Measurements from ENCODE around the gene AKT2.

AKT2 gene

DNA sequence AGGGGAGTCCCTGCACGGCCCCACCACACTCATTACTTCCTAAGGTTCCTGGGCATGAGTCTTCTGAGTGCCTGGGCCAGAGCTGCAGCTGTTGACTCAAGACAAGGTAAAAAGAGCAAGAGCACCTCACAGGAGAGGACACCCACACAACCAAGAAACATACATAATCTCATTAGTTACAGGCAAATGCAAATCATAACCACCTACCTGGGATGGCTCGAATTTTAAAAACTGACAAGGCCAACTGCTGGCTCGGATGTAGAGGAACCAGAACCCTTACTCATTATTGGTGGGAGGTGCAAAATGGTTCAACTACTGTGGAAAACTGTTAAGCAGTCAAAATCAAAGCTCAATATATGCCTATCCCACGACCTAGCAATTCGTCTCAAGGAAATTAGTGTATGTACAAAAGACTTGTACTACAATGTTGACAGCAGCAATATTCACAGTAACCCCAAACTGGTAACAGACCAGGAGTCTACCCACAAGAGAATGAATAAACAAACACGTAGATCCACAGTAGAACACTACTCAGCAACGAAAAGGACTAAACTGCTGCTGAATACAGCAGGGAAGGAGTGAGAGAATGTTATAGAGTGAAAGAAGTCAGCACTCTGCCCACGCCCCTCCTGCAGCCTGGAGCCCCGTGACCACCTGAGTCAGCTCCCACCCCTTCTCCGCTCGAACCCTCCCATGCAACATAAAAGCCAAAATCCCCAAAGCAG, 15.8 kb downstream of the AKT2 start:
- no peak for TF ChIP-seq TAF1 (IDR thresholded peaks at IDR 0.05; ENCODE audit: borderline replicate concordance, low read depth, low read length)
- TF ChIP-seq POLR2A (IDR thresholded peaks at IDR 0.05; ENCODE audit: low read depth, low read length), result no peak
- TF ChIP-seq POLR2AphosphoS5 (IDR thresholded peaks at IDR 0.05; ENCODE audit: low read depth, low read length), result no peak
- DNase-seq (ENCODE audit: insufficient read length), result no peak
- FAIRE-seq, result no peak

DNA sequence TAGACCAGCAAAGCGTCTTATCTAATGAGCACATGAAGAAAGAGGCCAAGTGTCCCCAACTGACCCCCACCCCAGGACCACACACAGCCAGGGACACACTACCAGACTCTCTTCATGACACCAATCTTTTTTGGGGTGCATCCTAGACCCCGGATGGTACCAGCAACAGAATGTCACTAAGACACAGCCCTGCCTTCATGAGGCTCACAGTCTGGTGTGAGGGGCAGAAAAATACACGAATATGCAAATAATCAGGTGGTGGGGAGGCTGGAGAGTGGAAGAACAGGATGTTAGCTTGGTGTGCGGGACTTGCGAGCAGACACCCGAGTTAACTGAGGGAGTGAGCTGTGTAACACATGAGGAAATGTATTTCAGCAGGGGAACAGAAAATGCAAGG, 17.5 kb downstream of the AKT2 start:
- no peak for FAIRE-seq
- DNase-seq (ENCODE audit: insufficient read length), result no peak
- TF ChIP-seq TAF1 (IDR thresholded peaks at IDR 0.05; ENCODE audit: borderline replicate concordance, low read depth, low read length), result no peak
- TF ChIP-seq POLR2AphosphoS5 (IDR thresholded peaks at IDR 0.05; ENCODE audit: low read depth, low read length), result no peak
- TF ChIP-seq POLR2A (IDR thresholded peaks at IDR 0.05; ENCODE audit: low read depth, low read length), result no peak

DNA sequence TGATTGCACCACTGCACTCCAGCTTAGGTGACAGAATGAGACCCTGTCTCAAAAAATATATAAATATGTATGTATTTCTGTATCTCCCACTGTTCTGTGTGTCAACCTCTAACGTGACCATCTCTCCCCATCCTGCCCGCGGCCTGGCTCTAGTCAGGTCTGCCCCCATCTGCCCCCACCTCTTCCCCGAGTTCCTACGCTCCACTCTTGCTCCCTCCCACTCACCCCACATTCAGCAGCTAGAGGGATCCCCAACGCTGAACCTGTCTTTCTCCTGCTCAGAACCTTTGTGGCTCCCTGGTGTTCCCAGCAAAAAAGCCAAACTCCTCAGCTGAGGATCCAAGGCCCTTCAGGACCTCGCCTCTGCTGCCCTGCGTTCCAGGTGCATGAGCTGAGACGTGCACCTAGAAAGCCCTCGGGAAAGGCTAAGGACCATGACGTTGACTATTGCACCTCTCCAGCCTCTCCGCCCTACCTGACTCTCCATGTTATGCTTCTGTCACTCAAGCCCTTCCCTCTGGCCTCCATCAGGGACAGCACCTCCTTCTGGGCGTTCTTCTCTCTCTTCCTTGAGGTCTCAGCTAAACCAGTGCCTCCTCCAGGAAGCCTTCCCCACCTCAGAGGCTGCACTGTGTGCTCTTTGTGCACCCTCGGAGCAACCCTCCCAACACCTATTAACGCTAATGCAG, 18.1 kb downstream of the AKT2 start:
- no peak for TF ChIP-seq TAF1 (IDR thresholded peaks at IDR 0.05; ENCODE audit: borderline replicate concordance, low read depth, low read length)
- no peak for TF ChIP-seq POLR2AphosphoS5 (IDR thresholded peaks at IDR 0.05; ENCODE audit: low read depth, low read length)
- no peak for TF ChIP-seq POLR2A (IDR thresholded peaks at IDR 0.05; ENCODE audit: low read depth, low read length)
- DNase-seq (ENCODE audit: insufficient read length) (no peak), FAIRE-seq (no peak)

DNA sequence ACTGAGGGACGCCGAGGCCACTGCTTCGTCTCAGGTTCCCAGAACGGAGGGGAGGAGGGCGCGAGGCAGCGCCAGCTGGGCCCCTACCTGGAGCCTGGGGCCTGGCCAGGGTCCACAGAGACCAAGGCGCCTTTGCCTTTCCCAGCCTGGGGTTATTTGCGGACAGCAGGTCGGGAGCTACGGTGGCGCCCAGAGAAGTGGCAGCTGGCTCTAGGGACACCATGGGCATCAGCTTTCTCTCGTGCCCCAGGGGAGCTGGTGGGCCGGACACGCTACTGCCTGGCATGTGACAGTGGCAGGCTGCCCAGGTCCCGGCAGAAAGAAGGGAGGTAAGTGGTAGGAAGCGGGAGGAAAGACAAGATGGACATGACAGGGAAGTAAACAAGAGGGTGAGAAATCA, 19.0 kb downstream of the AKT2 start:
- no peak for DNase-seq (ENCODE audit: insufficient read length)
- TF ChIP-seq POLR2A (IDR thresholded peaks at IDR 0.05; ENCODE audit: low read depth, low read length), result no peak
- TF ChIP-seq POLR2AphosphoS5 (IDR thresholded peaks at IDR 0.05; ENCODE audit: low read depth, low read length), result no peak
- no peak for TF ChIP-seq TAF1 (IDR thresholded peaks at IDR 0.05; ENCODE audit: borderline replicate concordance, low read depth, low read length)

DNA sequence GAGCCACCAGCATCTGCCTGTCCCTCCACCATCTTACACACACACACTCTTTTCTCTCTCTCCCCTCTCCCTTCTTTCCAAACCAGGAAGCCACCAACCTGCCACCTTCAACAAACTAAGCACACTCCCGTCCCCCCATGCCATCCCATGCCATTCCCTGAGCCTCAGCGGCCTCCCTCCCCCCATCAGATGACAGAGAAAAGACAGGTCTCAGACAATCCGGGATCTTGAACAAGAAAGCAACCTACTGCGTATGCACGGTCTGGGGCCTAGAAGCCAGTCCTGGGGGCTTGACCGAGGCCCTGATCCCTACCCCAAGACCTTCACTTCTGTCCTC, 19.4 kb downstream of the AKT2 start:
- no peak for FAIRE-seq
- no peak for DNase-seq (ENCODE audit: insufficient read length)
- no peak for TF ChIP-seq POLR2AphosphoS5 (IDR thresholded peaks at IDR 0.05; ENCODE audit: low read depth, low read length)
- TF ChIP-seq TAF1 (IDR thresholded peaks at IDR 0.05; ENCODE audit: borderline replicate concordance, low read depth, low read length), result no peak
- no peak for TF ChIP-seq POLR2A (IDR thresholded peaks at IDR 0.05; ENCODE audit: low read depth, low read length)

More for the DNA sequence above, 19.0 kb downstream of the AKT2 start:
- no peak for FAIRE-seq

DNA sequence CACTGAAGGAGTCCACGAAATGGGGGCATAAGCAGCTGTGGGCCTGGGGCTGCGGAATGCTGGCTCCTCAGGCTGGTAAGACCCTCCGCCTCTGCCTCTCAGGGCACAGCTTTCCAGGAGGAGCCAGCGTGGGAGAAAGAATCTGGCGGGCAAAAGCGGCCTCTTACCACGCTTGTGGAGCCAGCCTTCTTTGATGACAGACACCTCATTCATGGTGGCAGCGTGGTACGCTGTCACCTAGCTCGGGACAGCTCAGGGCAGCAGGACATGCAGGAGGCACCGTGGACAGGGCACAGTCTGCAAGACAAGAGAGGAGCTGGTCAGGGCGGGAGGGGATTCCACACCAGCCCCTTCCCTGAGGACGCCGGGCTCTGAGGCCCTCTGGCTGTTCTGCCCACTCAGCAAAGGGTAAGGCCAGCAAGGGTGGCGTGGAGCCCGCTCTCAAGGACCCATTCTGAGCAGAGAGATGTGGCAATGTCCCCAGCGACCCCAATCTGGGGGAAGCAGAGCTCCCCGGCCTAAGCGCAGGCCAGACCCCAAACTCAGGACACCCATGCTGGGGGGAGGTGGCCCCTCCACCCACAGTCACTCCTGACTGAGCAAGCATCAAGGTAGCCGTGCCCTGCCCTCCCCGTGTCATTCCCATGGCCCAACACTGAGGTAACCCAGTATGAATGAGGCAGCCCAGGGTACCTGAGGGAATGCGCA, 19.9 kb downstream of the AKT2 start:
- FAIRE-seq (no peak), DNase-seq (ENCODE audit: insufficient read length) (no peak)
- no peak for TF ChIP-seq POLR2A (IDR thresholded peaks at IDR 0.05; ENCODE audit: low read depth, low read length)
- no peak for TF ChIP-seq TAF1 (IDR thresholded peaks at IDR 0.05; ENCODE audit: borderline replicate concordance, low read depth, low read length)
- TF ChIP-seq POLR2AphosphoS5 (IDR thresholded peaks at IDR 0.05; ENCODE audit: low read depth, low read length), result no peak

DNA sequence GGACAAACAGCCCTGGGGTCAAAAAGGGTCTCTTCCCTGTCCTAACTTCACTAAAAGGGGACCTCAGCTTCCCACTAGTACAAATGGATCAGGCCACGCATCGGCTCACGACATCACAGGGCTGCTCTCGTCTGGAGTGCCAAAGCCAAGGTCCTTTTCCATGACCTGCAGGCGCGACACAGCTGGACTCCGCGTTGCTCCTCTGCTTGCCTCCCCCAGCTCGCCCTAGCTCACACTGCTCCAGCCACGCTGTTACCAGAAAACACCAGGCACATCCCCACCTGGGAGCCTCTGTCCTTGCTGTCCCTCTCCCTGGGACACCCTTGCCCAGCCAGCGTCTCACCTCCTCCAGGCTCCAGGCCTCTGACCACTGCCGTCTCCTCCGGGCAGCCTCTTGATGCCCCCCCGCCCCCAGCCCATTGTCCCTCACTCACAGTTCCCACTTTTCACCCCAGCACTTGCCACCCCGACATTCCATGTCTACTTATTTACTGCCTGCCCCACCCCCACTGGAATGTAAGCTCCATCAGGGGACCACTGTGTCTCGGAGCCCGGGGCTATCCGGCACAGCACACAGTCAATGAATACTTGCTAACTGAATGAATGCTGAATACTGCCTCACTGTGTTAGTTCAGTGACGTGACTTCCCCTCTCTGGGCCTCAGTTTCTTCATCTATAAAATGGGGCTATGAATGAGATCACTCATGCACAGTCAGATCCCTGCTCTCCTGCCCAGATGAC, 20.7 kb downstream of the AKT2 start:
- DNase-seq (ENCODE audit: insufficient read length) (no peak), FAIRE-seq (no peak)
- TF ChIP-seq TAF1 (IDR thresholded peaks at IDR 0.05; ENCODE audit: borderline replicate concordance, low read depth, low read length) (no peak), POLR2A (IDR thresholded peaks at IDR 0.05; ENCODE audit: low read depth, low read length) (no peak), POLR2AphosphoS5 (IDR thresholded peaks at IDR 0.05; ENCODE audit: low read depth, low read length) (no peak)

DNA sequence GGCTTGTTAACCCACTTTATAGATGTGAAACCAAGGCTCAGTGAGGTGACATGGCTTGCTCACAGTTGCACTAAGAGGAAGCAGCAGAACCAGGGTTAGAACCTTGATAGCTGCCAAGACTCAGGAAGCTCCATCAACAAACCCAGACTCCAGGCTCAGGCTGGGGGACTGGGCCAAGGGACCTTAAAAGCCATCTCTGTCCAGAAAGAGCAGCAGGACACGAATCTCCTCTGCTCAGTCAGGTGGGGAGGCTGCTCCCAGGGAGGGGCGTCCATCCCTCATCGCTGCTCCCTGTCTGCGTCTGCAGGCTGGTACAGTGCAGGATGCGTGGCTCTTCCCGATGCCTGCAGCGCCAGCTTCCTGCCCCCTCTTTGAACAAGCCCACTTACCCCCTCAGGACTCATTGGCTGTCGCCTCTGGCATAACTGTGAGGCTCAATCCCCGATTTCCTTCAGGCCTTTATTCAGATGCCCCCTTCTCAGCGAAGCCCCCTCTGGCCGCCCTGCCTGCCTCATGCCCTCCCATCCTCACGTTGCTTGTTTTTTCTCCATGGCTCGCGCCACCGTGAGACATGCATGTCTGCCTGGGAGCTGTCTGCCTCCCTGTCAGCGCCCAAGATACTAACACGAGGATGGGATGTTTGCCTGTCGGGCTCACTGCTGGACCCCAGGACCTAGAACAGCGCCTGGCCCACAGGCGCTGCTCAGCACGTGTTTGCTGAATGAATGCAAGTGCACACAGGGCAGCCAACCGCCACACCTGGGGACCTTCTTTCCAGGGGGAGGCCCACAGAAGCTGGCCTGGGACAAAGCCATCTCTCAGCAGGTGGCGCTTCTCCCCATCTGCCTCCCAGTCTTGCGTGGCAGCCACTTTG, 21.5 kb downstream of the AKT2 start:
- TF ChIP-seq TAF1 (IDR thresholded peaks at IDR 0.05; ENCODE audit: borderline replicate concordance, low read depth, low read length) (no peak), POLR2A (IDR thresholded peaks at IDR 0.05; ENCODE audit: low read depth, low read length) (no peak), POLR2AphosphoS5 (IDR thresholded peaks at IDR 0.05; ENCODE audit: low read depth, low read length) (no peak)
- DNase-seq (ENCODE audit: insufficient read length) (no peak), FAIRE-seq (no peak)

DNA sequence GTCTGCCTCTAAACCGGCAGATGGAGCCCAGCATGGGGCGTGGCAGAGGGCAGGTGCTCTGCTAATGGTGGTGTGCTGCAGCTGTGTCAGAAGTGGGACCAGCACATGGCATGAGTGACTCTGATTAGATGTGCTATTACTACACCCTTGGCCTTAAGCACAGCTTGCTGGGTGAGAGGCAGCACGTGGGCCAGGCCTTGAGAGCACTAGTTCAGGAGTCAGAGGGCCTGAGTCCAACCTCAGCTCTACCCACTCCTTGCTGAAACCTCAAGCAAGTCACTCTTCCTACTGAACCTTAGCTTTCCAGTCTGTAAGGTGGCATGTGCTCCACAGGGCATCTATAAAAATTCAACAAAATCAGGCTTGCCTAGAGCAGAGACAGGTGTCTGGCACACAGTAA, 22.7 kb downstream of the AKT2 start:
- FAIRE-seq, result no peak
- DNase-seq (ENCODE audit: insufficient read length), result no peak
- TF ChIP-seq POLR2A (IDR thresholded peaks at IDR 0.05; ENCODE audit: low read depth, low read length) (no peak), POLR2AphosphoS5 (IDR thresholded peaks at IDR 0.05; ENCODE audit: low read depth, low read length) (no peak), TAF1 (IDR thresholded peaks at IDR 0.05; ENCODE audit: borderline replicate concordance, low read depth, low read length) (no peak)

DNA sequence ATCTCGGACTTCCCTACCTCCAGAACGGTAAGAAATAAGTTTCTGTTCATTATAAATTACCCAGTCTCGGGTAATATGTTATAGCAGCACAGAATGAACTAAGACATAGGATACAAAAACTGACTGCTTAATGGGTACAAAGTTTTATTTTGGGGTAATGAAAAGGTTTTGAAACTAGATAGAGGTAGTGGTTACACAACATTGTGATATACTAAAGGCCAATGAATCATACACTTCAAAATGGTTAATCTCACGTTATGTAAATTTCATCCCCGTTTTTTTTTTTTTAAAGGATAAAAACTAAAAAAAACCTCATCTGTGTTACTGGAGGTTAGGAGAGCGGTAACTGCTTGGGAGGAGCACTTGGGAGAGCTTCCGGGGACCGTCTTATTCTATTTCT, 23.5 kb downstream of the AKT2 start:
- FAIRE-seq (no peak), DNase-seq (ENCODE audit: insufficient read length) (no peak)
- TF ChIP-seq TAF1 (IDR thresholded peaks at IDR 0.05; ENCODE audit: borderline replicate concordance, low read depth, low read length), result no peak
- no peak for TF ChIP-seq POLR2A (IDR thresholded peaks at IDR 0.05; ENCODE audit: low read depth, low read length)
